Ureter (tissue), 1 donor: ENCODE data around the gene ARHGAP42. TPM values are rescaled to one million over a fixed set of nuclear protein-coding genes. Genes with fewer than 3 reads are reported as not detected.

Source experiments
- DNase-seq: peaks from one replicate; pipeline ENCODE4 v3.0.0-alpha.2; 2020; ENCODE audit warnings: low spot score
- total RNA-seq: library from RNA; stranded (reverse); gene quantifications from one replicate; pipeline ENCODE4 v1.2.4, GENCODE V29; 2023
- donor health status: DM: yes; HTN: yes; CAD: no.

The ARHGAP42 gene
- total RNA-seq, 1 donor from 2014 or later = 32.6 TPM

GRCh38 chr11:100759106-100759505 is 72.0 kb downstream of the ARHGAP42 start:
- DNase-seq = no peak

- no peak for DNase-seq
These were observed 72.8 kb downstream of the ARHGAP42 start for GRCh38 chr11:100759856-100760255.

- DNase-seq = no peak
These were observed 73.7 kb downstream of the ARHGAP42 start for GRCh38 chr11:100760744-100761143.

- no peak for DNase-seq
These were observed 74.8 kb downstream of the ARHGAP42 start for GRCh38 chr11:100761841-100762240.

GRCh38 chr11:100766764-100767163 is 79.7 kb downstream of the ARHGAP42 start:
- DNase-seq = no peak

GRCh38 chr11:100769165-100769564 is 82.1 kb downstream of the ARHGAP42 start:
- no peak for DNase-seq

- no peak for DNase-seq
These were observed 82.5 kb downstream of the ARHGAP42 start for GRCh38 chr11:100769617-100770016.

- no peak for DNase-seq
These were observed 87.0 kb downstream of the ARHGAP42 start for GRCh38 chr11:100774132-100774531.

GRCh38 chr11:100774859-100775258 is 87.8 kb downstream of the ARHGAP42 start:
- DNase-seq = no peak

- DNase-seq = no peak
These were observed 89.3 kb downstream of the ARHGAP42 start for GRCh38 chr11:100776212-100776896.

GRCh38 chr11:100777103-100777502 is 90.0 kb downstream of the ARHGAP42 start:
- DNase-seq = no peak

GRCh38 chr11:100777736-100778135 is 90.6 kb downstream of the ARHGAP42 start:
- DNase-seq = no peak

- DNase-seq = no peak
These were observed 91.2 kb downstream of the ARHGAP42 start for GRCh38 chr11:100778166-100778785.

GRCh38 chr11:100780470-100780869 is 93.4 kb downstream of the ARHGAP42 start:
- no peak for DNase-seq

- DNase-seq = no peak
These were observed 98.3 kb downstream of the ARHGAP42 start for GRCh38 chr11:100785148-100785983.

GRCh38 chr11:100788561-100789295 is 101.6 kb downstream of the ARHGAP42 start:
- no peak for DNase-seq

- DNase-seq = no peak
These were observed 102.4 kb downstream of the ARHGAP42 start for GRCh38 chr11:100789500-100789899.

GRCh38 chr11:100790073-100790472 is 103.0 kb downstream of the ARHGAP42 start:
- no peak for DNase-seq

- DNase-seq = no peak
These were observed 104.0 kb downstream of the ARHGAP42 start for GRCh38 chr11:100791103-100791502.

GRCh38 chr11:100791860-100792259 is 104.8 kb downstream of the ARHGAP42 start:
- DNase-seq = no peak

- no peak for DNase-seq
These were observed 106.4 kb downstream of the ARHGAP42 start for GRCh38 chr11:100793525-100793924.

- DNase-seq = no peak
These were observed 107.4 kb downstream of the ARHGAP42 start for GRCh38 chr11:100794446-100794845.
